Body of pancreas (tissue), 4 donors: Measurements from ENCODE around the gene GLIS2. TPM values are rescaled to one million over a fixed set of nuclear protein-coding genes. Genes with fewer than 3 reads are reported as not detected.

Source experiments
- ATAC-seq: fragments of 150-250 bp; one replicate; pipeline ENCODE4 v1.9.1; 2016
- DNase-seq, 4 donors: peaks; one replicate each; pipeline ENCODE4 v3.0.0-alpha.2; 2019
- H3K27ac ChIP-seq, 4 donors: fragments of 200-600 bp; sonication (generic); 1 replicate in 3 of 4; 2 replicates in 1 of 4; pipeline versions ENCODE4 v1.5.1 to v1.6.1; 2016 to 2019; ENCODE audit warnings: mild to moderate bottlenecking in 1 of 4, mixed read lengths in 1 of 4, moderate library complexity in 1 of 4
- H3K27me3 ChIP-seq, 2 donors: fragments of 200-600 bp; sonication (generic); one replicate each; pipeline ENCODE4 v1.6.0; 2016; ENCODE audit warnings: mild to moderate bottlenecking in 1 of 2
- H3K36me3 ChIP-seq, 2 donors: fragments of 200-600 bp; sonication (generic); replicated peaks in 1 of 2; 2 replicates each; pipeline ENCODE4 v1.5.1; 2016; ENCODE audit warnings: low read depth in 2 of 2; ENCODE audit not compliant: insufficient read depth in 1 of 2
- H3K4me1 ChIP-seq: fragments of 200-600 bp; sonication (generic); one replicate; pipeline ENCODE4 v1.6.0; 2016
- H3K4me3 ChIP-seq, 2 donors: fragments of 200-600 bp; sonication (generic); 1 replicate in 1 of 2; 2 replicates in 1 of 2; pipeline ENCODE4 v1.5.1; 2016 to 2019
- H3K9me3 ChIP-seq, 3 donors: fragments of 200-600 bp; sonication (generic); 1 replicate in 2 of 3; 2 replicates in 1 of 3; pipeline ENCODE4 v1.5.1; 2016
- POLR2A ChIP-seq, 3 donors: fragments of 450-650 bp; IDR thresholded peaks; one replicate each; pipeline ENCODE4 v1.6.1; 2016; ENCODE audit warnings: antibody characterized with exemption in 3 of 3, mild to moderate bottlenecking in 2 of 3
- WGBS, 2 donors: methylation state at CpG; one replicate each; pipeline ENCODE4 v1.1.5; 2017; 5-methylcytosine and 5-hydroxymethylcytosine counted together
- intact Hi-C: fragments of 100-400 bp; cut with DNase I; formaldehyde crosslinking; loops from one replicate; pipeline ENCODE4 v1.15.1; 2023
- total RNA-seq, 2 donors: library from RNA; depleted of rRNA; stranded (reverse); fragments of >200 nt; gene quantifications; one replicate each; pipeline ENCODE4 v1.1.0, GENCODE V29; 2016
- TF ChIP-seq, protein P1 (sequence below), 7 experiments: fragments of 450-650 bp in 4 of 7; fragments of 200-600 bp in 3 of 7; sonication (generic) in 3 of 7; IDR thresholded peaks; one replicate each; pipeline ENCODE4 v1.5.1; 2016 to 2019; ENCODE audit warnings: antibody characterized with exemption in 7 of 7

Gene GLIS2
- total RNA-seq, 2 donors from 2014 or later, result 6.0 to 6.3 TPM

DNA sequence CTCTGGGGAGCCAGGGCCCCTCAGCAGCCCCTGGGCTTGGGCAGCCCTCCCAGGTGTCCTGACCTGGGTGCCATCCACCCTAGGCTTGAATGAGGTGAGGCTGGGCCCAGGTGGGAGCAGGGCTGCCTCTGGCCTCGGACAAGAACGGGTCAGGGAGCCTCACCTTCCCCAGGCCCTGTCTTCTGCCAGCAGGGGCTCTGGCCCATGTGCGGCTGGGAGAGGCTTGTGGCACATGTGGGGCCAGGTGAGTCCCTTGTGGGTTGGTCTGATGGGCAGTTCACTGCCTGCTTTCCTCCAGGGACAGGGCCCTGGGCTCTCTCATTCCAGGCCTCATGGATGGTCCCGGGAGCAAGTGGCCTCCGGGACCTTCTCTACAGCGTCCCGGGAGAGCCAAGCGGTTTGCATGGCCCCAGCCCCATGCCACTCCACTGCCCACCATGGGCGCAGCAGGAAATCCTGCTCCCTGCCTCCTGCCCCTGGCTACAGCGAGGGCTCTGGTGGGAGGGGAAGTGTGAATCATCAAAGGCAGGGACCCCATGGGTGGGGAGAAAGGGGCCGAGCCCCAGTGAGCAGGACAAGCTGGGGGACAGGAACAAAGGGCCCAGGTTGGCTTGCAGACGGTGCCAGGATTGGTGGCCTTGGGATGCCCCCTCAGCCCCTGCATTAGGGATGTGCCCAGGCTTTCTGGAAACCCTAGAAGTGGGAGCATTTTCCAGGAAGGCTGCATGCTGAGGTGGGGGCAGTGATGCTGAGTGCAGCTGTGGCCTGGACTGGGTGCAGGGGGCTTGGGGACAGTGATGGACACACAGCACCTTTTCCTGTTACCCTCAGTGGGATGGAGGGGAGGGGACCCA is 68.0 kb downstream of the GLIS2 start:
- DNase-seq (peak in 1 of 4 donors; percentile 12), ATAC-seq (no peak)
- Histone ChIP-seq H3K4me3 (no peak overlapping the region), H3K4me1 (peaks cover 2% of the 10 kb centered on the region), H3K36me3 (peaks cover 0 to 8% of the 10 kb centered on the region in 2 donors), H3K27ac (no peak overlapping the region), H3K9me3 (no peaks in the 10 kb centered on the region), H3K27me3 (no peaks in the 10 kb centered on the region)
- intact Hi-C loops, result no loop called here
- TF ChIP-seq, protein P1, sequence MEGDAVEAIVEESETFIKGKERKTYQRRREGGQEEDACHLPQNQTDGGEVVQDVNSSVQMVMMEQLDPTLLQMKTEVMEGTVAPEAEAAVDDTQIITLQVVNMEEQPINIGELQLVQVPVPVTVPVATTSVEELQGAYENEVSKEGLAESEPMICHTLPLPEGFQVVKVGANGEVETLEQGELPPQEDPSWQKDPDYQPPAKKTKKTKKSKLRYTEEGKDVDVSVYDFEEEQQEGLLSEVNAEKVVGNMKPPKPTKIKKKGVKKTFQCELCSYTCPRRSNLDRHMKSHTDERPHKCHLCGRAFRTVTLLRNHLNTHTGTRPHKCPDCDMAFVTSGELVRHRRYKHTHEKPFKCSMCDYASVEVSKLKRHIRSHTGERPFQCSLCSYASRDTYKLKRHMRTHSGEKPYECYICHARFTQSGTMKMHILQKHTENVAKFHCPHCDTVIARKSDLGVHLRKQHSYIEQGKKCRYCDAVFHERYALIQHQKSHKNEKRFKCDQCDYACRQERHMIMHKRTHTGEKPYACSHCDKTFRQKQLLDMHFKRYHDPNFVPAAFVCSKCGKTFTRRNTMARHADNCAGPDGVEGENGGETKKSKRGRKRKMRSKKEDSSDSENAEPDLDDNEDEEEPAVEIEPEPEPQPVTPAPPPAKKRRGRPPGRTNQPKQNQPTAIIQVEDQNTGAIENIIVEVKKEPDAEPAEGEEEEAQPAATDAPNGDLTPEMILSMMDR (IDR thresholded peaks at IDR 0.05), result no peak
- no peak for TF ChIP-seq POLR2A (IDR thresholded peaks at IDR 0.05)
- WGBS, 2 donors, result 86 to 93% methylated on average over 3 to 10 of the region's 12 CpGs

DNA sequence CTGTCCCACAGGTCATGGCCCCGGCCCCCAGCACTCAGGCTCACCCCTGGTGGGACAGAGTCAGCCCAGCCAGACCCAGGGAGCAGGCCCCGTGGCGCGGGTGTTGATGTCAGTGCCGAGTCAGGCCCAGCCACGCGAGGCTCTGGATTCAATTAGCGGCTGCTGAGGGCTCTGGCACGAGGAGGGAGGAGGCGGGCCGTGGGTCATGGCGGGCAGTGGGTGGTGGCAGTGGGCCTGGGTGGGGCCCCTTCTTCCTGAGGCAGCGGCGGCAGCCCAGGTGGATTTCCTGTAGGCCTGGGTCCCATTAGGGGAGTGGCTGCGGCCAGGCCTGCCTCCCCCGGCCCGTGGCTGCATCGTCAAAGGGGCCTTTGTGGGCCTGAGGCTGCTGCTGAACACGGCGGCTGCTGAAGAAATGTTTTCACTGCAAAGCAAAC is 68.7 kb downstream of the GLIS2 start:
- no peaks in the 10 kb centered on the region for H3K9me3 ChIP-seq
- H3K27ac ChIP-seq, result no peak overlapping the region
- H3K4me1 ChIP-seq, result no peaks in the 10 kb centered on the region
- no peak for ATAC-seq
- peaks cover 0 to 8% of the 10 kb centered on the region in 2 donors for H3K36me3 ChIP-seq
- no peaks in the 10 kb centered on the region for H3K27me3 ChIP-seq
- H3K4me3 ChIP-seq, result no peak overlapping the region
- 79 to 85% methylated on average over 5 to 15 of the region's 20 CpGs for WGBS, 2 donors
- intact Hi-C loops, result no loop called here
- TF ChIP-seq POLR2A (IDR thresholded peaks at IDR 0.05), result no peak
- TF ChIP-seq, protein P1 (IDR thresholded peaks at IDR 0.05), result no peak
- peak in 1 of 4 donors; percentile 17 for DNase-seq

DNA sequence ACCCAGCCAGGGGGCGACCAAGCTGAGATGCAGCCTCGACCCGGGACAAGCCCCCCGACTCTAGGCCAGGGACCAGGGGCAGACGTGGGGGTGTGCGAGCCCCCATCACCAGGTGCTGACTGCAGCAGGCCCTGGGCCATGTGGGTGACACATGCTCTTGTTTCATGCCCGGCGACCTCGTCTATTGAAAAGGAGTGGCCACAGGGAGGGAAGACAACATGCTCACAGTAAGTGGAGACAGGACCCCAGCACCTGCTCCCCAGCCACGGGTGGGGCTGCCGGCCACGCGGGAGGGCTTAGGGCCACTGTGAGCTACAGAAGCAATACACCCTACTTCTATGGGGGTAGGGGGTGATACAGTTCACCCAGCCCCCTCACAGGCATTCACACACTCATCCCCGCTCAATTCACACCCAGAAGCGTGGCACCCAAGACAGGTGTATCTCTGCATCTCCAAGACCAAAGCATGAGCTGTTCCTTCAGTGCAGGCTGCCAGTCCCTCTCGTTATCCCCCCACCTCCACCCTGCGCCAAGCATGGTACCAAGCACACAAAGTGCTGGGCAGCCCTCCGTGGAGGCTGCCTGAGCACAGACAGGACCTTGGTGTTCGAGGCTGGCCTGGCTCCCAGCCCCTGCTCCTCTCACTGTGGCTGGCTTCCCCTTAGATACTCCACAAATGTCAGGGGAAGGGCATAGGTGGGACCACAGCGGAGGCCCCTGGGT is 69.4 kb downstream of the GLIS2 start:
- Histone ChIP-seq H3K36me3 (peaks cover 0 to 8% of the 10 kb centered on the region in 2 donors), H3K4me3 (no peak overlapping the region), H3K4me1 (no peaks in the 10 kb centered on the region), H3K27ac (no peak overlapping the region), H3K27me3 (no peaks in the 10 kb centered on the region), H3K9me3 (no peaks in the 10 kb centered on the region)
- DNase-seq (peak in 1 of 4 donors; percentile 13), ATAC-seq (no peak)
- WGBS, 2 donors, result 79 to 83% methylated on average over 11 to 19 of the region's 20 CpGs
- intact Hi-C loops, result no loop called here
- TF ChIP-seq POLR2A (IDR thresholded peaks at IDR 0.05), result no peak
- TF ChIP-seq, protein P1 (IDR thresholded peaks at IDR 0.05), result no peak

DNA sequence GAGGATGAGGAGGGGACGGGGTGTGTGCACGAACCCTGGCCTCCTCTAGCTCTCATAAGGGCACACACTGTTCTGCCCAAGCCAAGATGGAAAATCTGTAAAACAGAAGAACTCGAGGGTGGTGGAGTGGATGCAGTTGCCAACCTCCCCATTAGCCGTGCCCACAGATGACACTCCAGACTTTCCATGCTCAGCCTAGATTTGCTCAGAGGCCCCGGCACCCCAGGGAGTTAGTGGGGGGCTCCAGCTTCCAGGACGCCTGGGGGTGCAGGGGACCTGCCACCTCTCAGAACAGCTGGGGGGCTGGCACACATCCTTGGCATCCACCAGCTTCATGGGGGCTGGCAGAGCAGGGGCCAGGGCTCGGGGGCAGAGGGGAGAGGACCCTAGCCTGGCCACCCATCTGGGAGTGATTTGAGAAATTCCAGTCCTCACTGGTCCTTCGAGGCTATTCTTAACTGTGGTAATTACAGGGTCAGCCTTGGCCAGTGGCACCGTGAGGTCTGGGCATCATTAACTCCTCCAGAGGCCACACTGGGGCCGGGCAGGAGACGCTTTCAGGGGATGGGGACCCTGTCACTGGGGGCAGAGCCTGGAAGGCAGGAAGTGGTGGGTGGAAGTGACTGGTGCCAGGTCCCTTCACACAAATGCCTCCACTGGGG is 70.1 kb downstream of the GLIS2 start:
- intact Hi-C loops, result no loop called here
- 69 to 82% methylated on average over 6 to 11 of the region's 11 CpGs for WGBS, 2 donors
- Histone ChIP-seq H3K4me1 (no peaks in the 10 kb centered on the region), H3K4me3 (no peak overlapping the region), H3K9me3 (no peaks in the 10 kb centered on the region), H3K27me3 (no peaks in the 10 kb centered on the region), H3K36me3 (peaks cover 0 to 8% of the 10 kb centered on the region in 2 donors), H3K27ac (no peak overlapping the region)
- no peak for TF ChIP-seq POLR2A (IDR thresholded peaks at IDR 0.05)
- TF ChIP-seq, protein P1 (IDR thresholded peaks at IDR 0.05), result no peak
- DNase-seq (peak in 1 of 4 donors; percentile 10), ATAC-seq (no peak)
